Left lobe of liver (tissue), 2 donors: Measurements from ENCODE around the gene CRACR2B. TPM values are rescaled to one million over a fixed set of nuclear protein-coding genes. Genes with fewer than 3 reads are reported as not detected.

Experiments used
- ATAC-seq: fragments of 200-7000 bp; cut with Tn5 transposase; one replicate; pipeline ENCODE4 v1.9.1; 2020; ENCODE audit warnings: mild to moderate bottlenecking, moderate library complexity
- DNase-seq: peaks from one replicate; pipeline ENCODE4 v3.0.0-alpha.2; 2020; ENCODE audit warnings: low spot score
- total RNA-seq: library from RNA; stranded (reverse); gene quantifications from one replicate; pipeline ENCODE4 v1.2.1, GENCODE V29; 2021
- donor health status: DM: no; HTN: no; CAD: no; lungs with moderate emphysema.
- donor health status: DM: no; HTN: yes; CAD: no.

Gene CRACR2B
- total RNA-seq, 1 donor from 2014 or later: 3.5 TPM

DNA sequence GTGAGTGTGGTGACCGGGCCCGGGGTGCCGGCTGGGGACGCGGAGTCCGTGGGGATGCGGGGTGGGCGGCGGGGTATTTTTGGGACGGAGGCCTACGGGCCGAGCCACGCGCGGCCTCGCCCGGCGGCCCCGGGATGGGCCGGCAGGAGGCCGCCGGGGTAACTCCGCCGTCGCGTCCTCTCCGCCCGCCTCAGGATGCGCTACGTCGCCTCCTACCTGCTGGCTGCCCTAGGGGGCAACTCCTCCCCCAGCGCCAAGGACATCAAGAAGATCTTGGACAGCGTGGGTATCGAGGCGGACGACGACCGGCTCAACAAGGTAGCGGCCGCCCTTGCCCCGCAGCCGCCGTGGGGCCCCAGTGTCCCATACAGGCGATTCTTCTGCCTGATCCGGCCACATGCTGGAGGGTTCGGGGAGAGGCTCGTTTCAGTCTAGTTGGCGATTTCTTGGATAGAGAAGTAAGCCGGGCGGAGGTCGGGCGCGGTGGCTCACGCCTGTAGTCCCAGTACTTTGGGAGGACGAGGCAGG is 17.6 kb upstream of the CRACR2B start:
- DNase-seq: no peak
- peak; percentile 4 for ATAC-seq

DNA sequence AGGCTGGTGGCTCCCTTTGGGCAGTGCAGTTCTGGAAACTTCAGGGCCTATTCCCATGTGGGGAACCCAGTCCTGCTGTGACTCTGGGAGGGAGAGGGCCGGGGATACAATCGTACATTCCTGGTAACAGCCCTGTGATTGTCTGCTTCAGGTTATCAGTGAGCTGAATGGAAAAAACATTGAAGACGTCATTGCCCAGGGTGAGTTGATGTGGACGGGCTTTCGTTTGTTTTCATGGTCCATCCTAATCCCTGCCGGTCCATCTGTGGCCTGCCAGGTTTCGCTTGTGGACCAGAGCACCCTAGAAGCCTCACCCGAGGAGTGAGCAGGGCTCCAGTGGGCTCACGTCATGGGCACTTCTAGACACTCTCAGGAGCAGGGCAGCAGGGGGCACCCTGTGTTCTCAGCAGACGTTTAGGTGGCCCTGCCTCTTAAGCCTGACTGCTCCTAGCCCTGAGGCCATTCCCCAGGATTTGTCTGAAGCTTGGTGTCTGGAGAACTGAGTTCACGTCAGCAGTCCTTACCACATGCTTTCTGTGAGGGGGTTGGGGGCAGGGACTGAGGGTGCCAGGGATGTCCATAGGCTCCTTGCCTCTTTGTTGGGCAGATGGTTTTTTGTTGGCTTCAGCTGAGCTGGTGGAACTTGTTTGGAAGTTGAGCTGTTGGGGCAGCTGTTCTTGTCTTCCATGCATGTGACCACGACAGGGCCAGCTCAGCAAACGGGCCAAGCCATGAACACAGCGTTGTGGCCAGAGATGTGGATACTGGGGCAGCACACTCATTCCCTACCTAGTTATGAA is 16.1 kb upstream of the CRACR2B start:
- DNase-seq (no peak), ATAC-seq (no peak)

DNA sequence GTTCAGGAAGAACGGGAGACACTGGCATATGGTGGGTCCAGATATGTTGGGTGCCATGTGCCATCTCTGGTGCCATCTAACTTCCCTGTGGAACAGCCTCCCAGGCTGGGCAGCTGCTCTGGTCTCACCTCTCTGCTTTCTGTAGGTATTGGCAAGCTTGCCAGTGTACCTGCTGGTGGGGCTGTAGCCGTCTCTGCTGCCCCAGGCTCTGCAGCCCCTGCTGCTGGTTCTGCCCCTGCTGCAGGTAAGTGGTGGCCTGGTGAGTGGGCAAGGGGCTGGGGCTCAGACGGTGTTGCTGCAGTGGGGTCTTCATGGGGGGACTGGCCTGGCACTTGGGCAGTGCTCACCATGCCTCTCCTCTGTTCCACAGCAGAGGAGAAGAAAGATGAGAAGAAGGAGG is 15.3 kb upstream of the CRACR2B start:
- ATAC-seq (no peak), DNase-seq (no peak)

DNA sequence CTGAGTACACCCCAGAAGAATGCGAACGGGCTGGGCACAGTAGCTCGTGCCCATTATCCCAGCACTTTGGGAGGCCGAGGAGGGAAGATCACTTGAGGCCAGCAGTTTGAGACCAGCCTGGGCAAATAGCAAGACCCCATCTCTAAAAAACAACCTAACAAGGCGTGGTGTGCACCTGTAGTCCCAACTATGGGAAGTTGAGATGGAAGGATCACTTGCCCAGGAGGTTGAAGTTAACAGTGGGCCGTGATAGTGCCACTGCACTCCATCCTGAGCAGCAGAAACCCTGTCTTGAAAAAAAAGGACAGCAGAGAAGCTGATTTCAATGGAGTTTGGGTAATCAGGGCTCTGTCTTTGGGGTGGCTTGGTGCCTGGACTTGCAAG is 14.7 kb upstream of the CRACR2B start:
- ATAC-seq (no peak), DNase-seq (no peak)

DNA sequence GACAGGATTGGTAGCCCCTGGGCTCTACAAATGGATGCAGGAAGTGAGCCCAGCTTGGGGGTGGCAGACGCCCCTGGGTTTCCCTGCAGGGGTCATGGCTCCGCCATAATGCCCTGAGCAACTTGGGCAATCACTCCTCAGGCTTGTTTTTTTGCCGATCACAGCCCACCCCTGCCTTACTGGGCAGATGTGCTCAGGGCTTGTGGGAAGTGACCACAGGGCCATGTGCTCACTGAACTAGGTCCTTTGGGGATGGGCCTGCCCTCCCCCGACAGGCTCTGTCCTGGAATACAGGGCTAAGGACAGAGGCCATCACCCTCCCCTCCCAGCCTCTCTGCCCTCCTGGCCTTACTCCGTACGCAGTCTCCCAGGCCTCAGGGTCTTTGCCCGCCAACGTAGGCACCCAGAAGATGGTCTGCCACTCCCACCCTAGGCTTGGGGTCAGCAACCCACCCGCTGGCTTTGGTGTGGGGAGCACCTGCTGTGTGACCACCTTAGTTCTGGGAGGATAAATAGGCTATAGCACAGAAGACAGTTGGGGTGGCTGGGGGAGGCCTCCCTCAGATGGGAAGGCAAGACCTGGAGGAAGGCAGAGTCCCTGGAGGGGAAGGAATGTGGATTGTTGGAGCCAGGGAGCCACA is 14.1 kb upstream of the CRACR2B start:
- DNase-seq: no peak
- no peak for ATAC-seq

DNA sequence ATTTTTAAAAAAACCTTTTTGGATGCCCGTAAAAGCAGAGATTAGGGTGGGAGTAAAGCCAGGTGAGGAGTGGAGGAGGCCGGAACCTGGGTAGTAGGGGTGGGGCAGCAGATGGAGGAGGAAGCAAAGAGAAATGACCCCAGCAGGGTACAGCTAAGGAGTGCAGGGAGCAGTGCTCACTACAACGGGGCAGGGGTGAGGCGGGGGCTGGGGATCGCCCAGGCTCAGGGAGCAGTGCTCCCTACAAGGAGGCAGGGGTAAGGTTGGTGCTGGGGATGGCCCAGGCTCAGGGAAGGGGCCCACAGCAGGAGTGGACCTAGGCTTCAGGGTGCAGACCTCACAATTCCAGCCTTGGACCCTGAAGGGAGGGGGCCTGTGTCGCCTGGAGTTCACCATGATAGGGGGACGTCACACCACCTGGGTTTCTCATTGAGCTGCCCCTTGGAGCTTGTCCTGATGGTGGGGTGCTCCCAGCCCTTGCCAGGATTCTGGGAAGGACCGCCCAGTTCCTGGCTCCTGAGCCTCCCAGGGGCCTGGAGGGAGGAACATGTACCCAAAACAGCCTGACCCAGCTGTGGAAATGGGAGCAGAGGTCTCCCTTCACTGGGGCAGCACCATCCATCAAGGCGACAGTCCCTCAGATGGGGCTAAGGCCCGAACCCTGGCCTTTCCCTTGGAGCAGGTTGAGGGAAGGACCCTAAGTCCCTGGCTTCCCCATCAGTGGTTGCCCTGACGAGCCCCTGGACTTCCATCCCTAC is 11.9 kb upstream of the CRACR2B start:
- ATAC-seq (no peak), DNase-seq (no peak)

DNA sequence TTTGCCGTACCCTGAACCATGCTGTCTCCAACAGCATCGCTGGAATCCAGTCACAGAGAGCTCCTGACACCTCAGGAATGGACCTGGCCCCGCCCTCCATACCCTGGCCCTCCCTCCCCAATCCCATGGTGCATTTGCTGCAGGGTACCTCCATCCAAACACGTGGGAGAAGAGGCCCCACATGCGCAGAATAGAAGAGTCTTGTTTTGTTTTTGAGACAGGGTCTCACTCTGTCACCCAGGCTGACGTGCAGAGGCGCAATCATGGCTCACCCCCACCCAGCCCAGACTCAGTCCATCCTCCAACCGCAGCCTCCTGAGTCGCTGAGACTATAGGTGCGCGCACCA is 11.3 kb upstream of the CRACR2B start:
- ATAC-seq: no peak
- DNase-seq: no peak

DNA sequence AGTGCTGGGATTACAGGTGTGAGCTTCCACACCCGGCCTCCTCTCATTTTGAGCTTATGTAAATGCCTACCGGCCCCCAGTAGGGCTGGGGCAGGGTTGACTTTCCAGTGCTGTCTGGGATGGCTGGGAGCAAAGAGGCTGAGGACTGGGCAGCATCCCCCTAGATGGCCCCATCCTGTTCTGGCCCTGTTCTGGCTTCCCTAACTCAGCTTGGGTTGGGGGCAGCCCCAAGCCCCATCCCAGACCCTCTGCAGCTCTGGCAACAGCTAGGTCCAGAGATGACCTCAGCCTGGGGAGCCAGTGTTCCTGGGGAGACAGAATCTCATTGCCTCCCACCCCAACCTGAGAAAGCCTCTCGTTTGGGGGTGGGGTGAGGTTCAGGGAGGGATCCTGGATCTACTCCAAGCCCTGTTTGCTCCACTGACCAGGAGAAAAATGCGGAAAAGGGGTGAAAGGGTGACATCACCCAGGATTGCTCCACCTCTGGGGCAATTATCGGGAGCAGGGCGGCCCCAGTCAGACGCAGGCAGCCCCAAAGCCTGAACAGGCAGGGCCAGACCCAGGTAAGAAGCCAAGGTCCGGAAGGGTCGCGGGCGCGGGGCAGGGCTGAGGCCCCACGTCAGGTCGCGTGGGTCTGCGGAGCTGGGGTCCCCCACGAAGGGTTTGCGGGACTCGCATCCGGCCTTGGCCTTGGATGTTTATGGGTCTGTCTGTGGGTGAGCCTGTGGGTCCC is 9.2 kb upstream of the CRACR2B start, which contains the start of gene PNPLA2:
TSS of gene PNPLA2 (plus strand) at position 519 of the 733 bp plus-strand sequence. CDS start 805 bp downstream, outside the sequence.
- ATAC-seq: no peak

DNA sequence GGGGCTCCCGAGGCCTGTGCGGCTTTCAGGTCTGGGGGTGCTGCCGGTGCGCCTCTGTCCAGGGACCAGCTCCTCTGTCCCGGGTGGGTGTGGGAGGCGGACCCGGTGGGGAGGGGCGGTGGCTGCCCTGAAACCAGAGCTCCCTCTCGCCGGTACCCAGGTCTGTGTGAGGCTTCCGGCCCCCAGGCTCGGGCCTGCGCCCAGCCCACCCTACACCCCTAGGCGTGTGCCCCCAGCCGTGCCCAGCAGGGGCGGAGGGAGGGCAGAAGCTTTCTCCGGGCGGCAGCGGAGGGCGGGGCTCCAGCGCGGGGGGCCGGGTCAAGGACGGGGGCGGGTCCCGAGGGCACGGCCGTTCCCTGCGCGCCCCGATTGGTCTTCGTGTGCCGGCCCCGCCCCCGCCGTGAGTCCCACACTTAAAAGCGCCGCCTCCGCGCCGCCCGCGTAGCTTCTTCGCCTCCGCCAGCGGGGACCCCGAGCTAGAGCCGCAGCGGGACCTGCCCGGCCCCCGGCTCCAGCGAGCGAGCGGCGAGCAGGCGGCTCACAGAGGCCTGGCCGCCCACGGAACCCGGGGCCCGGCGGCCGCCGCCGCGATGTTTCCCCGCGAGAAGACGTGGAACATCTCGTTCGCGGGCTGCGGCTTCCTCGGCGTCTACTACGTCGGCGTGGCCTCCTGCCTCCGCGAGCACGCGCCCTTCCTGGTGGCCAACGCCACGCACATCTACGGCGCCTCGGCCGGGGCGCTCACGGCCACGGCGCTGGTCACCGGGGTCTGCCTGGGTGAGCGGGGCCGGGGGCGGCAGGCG is 8.4 kb upstream of the CRACR2B start:
- DNase-seq (peak; percentile 94), ATAC-seq (peak; percentile 77)

More for the DNA sequence above, 9.2 kb upstream of the CRACR2B start, which contains the start of gene PNPLA2:
- no peak for DNase-seq

DNA sequence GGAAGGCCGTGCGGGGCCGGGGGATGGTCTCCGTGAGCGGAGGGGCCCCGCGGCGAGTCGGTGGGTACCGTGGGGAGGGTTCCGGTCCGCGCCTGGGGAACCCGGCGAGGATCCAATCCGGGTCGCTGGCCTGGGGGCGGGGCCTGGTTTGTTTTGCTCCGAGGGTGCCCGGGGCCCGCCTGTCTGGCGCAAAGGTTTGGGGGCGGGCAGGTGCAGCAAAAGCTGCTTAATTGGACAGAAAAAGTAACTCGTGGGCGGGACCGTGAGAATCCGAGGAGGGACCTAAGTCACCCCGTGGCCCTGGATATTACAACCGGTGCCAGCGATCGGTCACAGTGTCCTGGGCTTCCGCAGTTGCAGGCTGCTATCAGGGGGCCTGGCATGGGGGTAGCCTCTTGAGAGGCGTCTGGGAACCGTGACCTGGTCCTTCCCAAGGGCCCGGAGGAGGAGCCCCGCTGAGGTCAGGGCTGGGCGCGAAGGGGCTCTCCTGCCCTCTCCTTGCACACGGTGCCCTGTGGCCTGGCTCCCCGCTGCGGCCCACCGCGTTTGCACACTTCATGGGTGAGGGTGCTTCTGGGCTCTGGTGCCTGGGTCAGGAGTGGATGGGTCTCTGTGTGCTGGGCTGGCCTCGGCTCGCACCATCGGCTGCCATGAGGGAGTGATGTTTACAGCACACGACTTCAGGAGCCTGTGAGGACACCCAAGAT is 7.6 kb upstream of the CRACR2B start:
- ATAC-seq (peak; percentile 70), DNase-seq (peak; percentile 98)

DNA sequence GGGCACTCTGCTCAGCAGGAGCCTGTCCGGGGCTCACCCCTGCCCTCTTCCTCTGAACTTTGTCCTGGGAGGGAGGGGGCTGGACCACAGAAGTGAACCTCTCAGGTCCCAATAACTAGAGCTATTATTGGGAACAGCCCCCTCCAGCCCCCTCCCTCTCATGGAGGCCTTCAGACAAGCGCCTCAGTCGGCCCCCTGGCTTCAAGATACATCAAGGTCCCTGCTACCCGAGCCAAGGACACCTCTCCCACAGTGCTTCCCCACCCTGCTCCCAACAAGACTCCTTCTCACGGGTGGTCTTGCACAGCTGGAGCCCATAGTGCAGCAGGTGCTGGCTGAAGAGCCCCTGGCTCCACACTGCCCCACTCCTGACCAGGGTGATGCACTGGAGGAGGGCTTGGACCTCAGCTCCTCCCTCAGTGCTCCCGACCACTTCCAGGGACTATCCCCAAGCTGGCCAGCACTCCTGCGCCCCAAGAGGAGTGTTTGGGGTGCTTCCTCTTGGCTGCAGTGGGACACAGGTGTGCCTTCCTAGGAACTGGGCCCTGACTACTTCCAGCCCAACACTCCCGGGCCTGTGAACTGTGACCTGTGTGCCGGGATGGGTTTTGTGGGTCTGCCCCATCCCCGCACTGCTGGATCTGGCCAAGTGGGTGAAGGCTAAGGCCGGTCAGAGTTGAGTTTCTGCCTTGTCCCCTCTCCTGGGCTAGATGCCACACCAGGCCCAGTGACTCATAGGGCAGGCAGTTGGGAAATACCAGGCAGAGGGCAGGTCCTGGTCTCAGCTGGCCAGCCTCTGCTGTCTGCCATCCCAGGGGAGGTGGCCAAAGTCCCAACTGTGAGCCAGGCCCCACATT is 6.8 kb upstream of the CRACR2B start:
- DNase-seq (peak; percentile 98), ATAC-seq (peak; percentile 57)

DNA sequence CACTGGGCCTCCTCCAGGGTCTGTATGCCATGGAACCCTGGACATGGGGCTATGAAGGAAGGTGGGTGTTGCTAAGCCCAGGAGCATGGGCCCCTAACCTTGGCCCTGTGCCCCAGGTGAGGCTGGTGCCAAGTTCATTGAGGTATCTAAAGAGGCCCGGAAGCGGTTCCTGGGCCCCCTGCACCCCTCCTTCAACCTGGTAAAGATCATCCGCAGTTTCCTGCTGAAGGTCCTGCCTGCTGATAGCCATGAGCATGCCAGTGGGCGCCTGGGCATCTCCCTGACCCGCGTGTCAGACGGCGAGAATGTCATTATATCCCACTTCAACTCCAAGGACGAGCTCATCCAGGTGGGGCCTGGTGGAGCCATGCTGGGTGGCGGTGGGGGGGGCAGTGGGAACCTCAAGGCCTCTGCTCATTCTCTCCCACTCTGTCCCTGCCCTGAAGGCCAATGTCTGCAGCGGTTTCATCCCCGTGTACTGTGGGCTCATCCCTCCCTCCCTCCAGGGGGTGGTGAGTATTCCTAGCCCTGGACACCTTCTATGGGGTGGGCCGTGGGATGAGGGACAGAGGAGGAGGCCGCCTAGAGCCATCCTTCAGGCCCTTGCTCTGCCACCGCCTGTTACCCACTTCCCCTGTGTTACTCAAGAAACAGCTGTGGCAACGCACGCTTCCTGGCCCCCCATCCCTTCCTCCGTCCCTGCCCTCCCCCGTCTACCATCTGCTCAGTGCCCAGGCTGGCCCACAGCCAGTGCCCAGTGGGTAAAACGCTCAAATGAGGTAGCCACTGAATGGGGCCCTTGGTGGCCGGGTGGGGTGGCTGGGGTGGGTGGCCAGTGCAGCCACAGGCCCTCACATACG is 6.0 kb upstream of the CRACR2B start:
- DNase-seq: no peak
- ATAC-seq: no peak

DNA sequence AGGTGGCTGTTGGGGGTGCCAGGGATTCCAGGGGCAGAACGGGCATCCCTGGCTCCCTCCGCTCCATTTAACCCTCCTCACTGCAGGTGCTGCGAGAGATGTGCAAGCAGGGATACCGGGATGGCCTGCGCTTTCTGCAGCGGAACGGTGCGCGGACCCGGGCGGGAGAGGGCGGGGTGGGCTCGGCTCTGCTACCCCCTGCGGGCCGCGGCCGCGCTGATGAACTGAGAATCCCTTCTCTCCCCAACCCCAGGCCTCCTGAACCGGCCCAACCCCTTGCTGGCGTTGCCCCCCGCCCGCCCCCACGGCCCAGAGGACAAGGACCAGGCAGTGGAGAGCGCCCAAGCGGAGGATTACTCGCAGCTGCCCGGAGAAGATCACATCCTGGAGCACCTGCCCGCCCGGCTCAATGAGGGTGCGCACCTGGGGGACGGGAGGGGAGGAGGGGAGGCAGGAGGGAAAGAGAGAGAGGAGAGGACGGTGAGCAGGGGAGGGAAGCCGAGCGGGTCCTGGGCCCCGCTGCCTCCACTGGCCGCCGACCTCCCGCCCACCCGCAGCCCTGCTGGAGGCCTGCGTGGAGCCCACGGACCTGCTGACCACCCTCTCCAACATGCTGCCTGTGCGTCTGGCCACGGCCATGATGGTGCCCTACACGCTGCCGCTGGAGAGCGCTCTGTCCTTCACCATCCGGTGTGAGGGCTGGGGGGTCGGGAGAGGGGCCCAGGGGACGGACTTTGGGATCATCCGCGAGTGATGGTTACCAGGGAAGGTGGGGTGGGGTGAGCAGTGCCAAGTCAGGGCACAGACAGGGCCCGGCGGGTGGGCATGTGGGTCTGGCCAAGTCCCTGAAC is 4.1 kb upstream of the CRACR2B start:
- ATAC-seq (no peak), DNase-seq (no peak)

DNA sequence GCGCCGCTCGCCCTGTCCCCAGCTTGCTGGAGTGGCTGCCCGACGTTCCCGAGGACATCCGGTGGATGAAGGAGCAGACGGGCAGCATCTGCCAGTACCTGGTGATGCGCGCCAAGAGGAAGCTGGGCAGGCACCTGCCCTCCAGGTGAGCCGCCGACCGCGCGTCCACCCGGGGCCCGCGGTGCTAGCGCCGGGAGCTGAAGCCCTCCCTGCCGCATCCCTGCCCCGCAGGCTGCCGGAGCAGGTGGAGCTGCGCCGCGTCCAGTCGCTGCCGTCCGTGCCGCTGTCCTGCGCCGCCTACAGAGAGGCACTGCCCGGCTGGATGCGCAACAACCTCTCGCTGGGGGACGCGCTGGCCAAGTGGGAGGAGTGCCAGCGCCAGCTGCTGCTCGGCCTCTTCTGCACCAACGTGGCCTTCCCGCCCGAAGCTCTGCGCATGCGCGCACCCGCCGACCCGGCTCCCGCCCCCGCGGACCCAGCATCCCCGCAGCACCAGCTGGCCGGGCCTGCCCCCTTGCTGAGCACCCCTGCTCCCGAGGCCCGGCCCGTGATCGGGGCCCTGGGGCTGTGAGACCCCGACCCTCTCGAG is 3.3 kb upstream of the CRACR2B start:
- ATAC-seq: peak; percentile 1
- DNase-seq: no peak

DNA sequence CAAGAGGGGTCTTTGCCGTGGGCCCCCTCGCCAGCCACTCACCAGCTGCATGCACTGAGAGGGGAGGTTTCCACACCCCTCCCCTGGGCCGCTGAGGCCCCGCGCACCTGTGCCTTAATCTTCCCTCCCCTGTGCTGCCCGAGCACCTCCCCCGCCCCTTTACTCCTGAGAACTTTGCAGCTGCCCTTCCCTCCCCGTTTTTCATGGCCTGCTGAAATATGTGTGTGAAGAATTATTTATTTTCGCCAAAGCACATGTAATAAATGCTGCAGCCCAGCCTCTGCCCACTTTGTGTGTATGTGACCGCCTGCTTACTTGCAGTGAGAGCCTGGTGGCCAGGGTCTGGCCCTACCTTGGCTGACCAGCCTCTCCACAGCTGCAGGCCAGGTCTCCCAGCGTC is 2.8 kb upstream of the CRACR2B start:
- DNase-seq (no peak), ATAC-seq (peak; percentile 2)
